Keratinocyte (primary cell): ENCODE data around the gene ZNF593OS.

Experiments
- EZH2 ChIP-seq: IDR thresholded peaks from one replicate; pipeline ENCODE4 v1.6.1; 2012; ENCODE audit warnings: inconsistent platforms, mild to moderate bottlenecking, low read length, moderate library complexity
- TF ChIP-seq, protein P1 (sequence below), 3 experiments: IDR thresholded peaks in 1 of 3; conservative IDR thresholded peaks in 1 of 3; optimal IDR thresholded peaks in 1 of 3; 2 replicates in 2 of 3; 3 replicates in 1 of 3; pipeline versions ENCODE3 to v1.5.1; 2011; ENCODE audit warnings: low read length in 3 of 3, mild to moderate bottlenecking in 3 of 3, moderate library complexity in 2 of 3, control low read depth in 1 of 3, inconsistent platforms in 1 of 3; ENCODE audit not compliant: insufficient read depth in 2 of 3; ENCODE audit errors: extremely low read depth in 1 of 3

DNA sequence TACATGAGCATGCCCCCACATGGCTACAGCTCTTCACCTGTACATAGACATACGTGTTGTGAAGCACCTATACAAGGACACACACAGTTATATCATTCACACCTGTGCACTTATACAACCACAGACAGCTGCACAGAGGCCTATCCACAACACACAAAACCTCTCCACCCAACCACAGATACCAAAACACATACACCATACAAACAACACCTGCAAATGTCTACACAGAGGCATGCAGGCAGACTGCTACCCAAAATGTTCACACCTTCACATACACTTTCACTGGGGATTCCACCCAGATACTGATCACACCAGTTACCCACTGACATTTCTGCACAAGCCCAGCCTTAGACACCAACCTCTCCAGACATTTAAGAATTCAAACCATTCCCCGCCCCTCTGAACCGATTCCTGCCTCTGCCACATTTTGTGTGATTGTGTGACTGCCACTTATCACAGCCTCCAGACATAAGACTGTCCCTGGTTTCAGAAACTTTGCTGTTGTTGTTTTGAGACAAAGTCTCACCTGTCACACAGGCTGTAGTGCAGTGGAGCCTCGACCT is 4.8 kb downstream of the ZNF593OS start:
- TF ChIP-seq, protein P1, sequence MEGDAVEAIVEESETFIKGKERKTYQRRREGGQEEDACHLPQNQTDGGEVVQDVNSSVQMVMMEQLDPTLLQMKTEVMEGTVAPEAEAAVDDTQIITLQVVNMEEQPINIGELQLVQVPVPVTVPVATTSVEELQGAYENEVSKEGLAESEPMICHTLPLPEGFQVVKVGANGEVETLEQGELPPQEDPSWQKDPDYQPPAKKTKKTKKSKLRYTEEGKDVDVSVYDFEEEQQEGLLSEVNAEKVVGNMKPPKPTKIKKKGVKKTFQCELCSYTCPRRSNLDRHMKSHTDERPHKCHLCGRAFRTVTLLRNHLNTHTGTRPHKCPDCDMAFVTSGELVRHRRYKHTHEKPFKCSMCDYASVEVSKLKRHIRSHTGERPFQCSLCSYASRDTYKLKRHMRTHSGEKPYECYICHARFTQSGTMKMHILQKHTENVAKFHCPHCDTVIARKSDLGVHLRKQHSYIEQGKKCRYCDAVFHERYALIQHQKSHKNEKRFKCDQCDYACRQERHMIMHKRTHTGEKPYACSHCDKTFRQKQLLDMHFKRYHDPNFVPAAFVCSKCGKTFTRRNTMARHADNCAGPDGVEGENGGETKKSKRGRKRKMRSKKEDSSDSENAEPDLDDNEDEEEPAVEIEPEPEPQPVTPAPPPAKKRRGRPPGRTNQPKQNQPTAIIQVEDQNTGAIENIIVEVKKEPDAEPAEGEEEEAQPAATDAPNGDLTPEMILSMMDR (optimal IDR thresholded peaks at IDR 0.05 in 1 of 3, IDR thresholded peaks at IDR 0.05 in 1 of 3, conservative IDR thresholded peaks at IDR 0.05 in 1 of 3; ENCODE audit: extremely low read depth in 1 of 3, insufficient read depth in 2 of 3, low read length in 3 of 3), result no peak
- no peak for TF ChIP-seq EZH2
